Globus pallidus (tissue), 1 donor: ENCODE results near the gene ZC3H11A.

ENCODE experiments used
- DNase-seq: peaks from one replicate; pipeline ENCODE4 v3.0.0-alpha.2; 2015; ENCODE audit warnings: low spot score

ZC3H11A gene

DNA sequence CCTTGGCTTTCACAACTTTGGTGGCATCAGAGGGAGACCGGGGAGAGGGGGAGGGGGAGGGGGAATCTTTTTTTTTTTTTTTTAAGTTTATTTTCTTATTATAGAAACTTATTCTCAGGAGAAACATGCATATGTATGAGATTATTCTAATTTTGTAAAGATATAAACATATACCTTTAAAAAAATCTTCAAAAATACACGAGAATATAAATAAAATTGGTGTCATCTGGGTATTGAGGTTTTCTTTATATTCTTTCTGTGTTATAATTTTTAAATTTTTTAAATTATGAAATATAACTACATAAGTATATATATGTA lies 47.1 kb downstream of the ZC3H11A start:
- DNase-seq = no peak

DNA sequence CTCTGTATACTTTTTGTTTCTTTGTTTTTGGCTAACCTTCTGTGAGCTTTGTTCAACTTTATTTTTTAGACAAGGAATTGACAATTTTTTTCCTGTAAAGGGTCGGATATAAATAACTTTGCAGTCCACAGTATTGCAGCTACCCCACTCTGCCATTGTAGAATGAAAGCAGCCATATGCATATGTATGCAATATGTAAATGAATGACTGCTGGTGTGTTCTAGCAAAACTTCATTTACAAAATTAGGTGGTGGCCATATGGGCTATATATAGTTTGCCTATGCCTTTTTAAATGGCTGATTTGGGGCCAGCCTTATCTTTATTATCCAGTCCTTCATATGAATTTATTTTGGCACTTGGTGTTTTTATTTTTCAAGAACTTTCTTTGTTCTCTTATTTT lies 48.0 kb downstream of the ZC3H11A start:
- no peak for DNase-seq
